B cell (primary cell): ENCODE measurements around the gene TMEM44.

Source experiments
- CTCF ChIP-seq: fragments of 200-600 bp; IDR thresholded peaks from one replicate; pipeline ENCODE4 v1.8.0; 2022; ENCODE audit warnings: antibody characterized with exemption, mild to moderate bottlenecking
- EZH2 ChIP-seq: IDR thresholded peaks from 2 replicates; pipeline ENCODE4 v1.6.1; 2012; ENCODE audit warnings: borderline replicate concordance, low read depth, mild to moderate bottlenecking, moderate library complexity, low read length; ENCODE audit not compliant: insufficient read depth, poor library complexity, severe bottlenecking

GRCh38 chr3:194607592-194608389, 25.4 kb downstream of the TMEM44 start:
- no peak for TF ChIP-seq CTCF
- TF ChIP-seq EZH2, result no peak
